HepG2 (cell line): ENCODE measurements around the gene TATDN3. TPM values are rescaled to one million over a fixed set of nuclear protein-coding genes. Genes with fewer than 3 reads are reported as not detected.

Source experiments
- ATAC-seq: fragments of 200-7000 bp; cut with Tn5 transposase; 3 replicates; pipeline ENCODE4 v1.9.1; 2020; ENCODE audit warnings: mild to moderate bottlenecking, moderate library complexity
- BruUV-seq: library from RNA; stranded (reverse); fragments of 400-500 nt; replicated peaks from 2 replicates; lab custom pipeline; 2021; lab: Mats Ljungman, UMichigan
- CTCF ChIA-PET: fragments of 300-600 bp; formaldehyde crosslinking; extraction: SDS; loops from one replicate; lab custom pipeline; 2021; ENCODE audit warnings: low total read pairs, inconsistent platforms, low intra/inter-chr PET ratio; lab: Yijun Ruan, JAX
- POLR2A ChIA-PET: fragments of 350-600 bp; sonication (Branson Sonifier 250); formaldehyde crosslinking; loops from one replicate; lab custom pipeline; 2020; ENCODE audit warnings: antibody characterized with exemption, inconsistent platforms; lab: Yijun Ruan, JAX
- DNase-seq: peaks from one replicate; pipeline ENCODE4 v3.0.0-alpha.2; 2015; ENCODE audit warnings: low spot score
- FAIRE-seq: peaks from 3 replicates; lab custom pipeline; 2011; peaks lifted over from hg19 to GRCh38; lab: Jason Lieb, UNC
- H2AFZ ChIP-seq: one replicate; pipeline ENCODE4 v1.6.1; 2011; ENCODE audit warnings: low read length, inconsistent platforms
- H3K27ac ChIP-seq: fragments of 300-600 bp; 3 replicates; pipeline ENCODE4 v1.8.0; 2011; ENCODE audit warnings: mixed run types, mild to moderate bottlenecking, mixed read lengths, low read length, inconsistent platforms; ENCODE audit not compliant: insufficient read depth; ENCODE audit errors: extremely low read length
- H3K27me3 ChIP-seq, 2 experiments: fragments of 200-600 bp in 1 of 2; 2 replicates in 1 of 2; 3 replicates in 1 of 2; pipeline versions ENCODE4 v1.6.0 to v1.8.0; 2011; ENCODE audit warnings: low read length in 2 of 2, mild to moderate bottlenecking in 2 of 2, moderate library complexity in 2 of 2, inconsistent platforms in 1 of 2; ENCODE audit not compliant: insufficient read depth in 2 of 2, control insufficient read depth in 1 of 2
- H3K36me3 ChIP-seq, 2 experiments: fragments of 200-600 bp in 1 of 2; replicated peaks in 1 of 2; 2 replicates in 1 of 2; 3 replicates in 1 of 2; pipeline versions ENCODE4 v1.5.1 to v1.8.0; 2011; ENCODE audit warnings: low read length in 2 of 2, inconsistent platforms in 1 of 2; ENCODE audit not compliant: insufficient read depth in 2 of 2, control insufficient read depth in 1 of 2
- H3K4me1 ChIP-seq: 2 replicates; pipeline ENCODE4 v1.5.1; 2012; ENCODE audit warnings: low read length, inconsistent platforms; ENCODE audit not compliant: insufficient read depth
- H3K4me2 ChIP-seq: 2 replicates; pipeline ENCODE4 v1.6.0; 2011; ENCODE audit warnings: low read depth, low read length, inconsistent platforms
- H3K4me3 ChIP-seq, 3 experiments: fragments of 200-600 bp in 1 of 3; sonication (generic), shearing (Covaris generic) in 1 of 3; replicated peaks in 1 of 3; 2 replicates each; pipeline ENCODE4 v1.5.1; 2011 to 2016; ENCODE audit warnings: low read length in 3 of 3, inconsistent platforms in 2 of 3, low read depth in 2 of 3, mild to moderate bottlenecking in 2 of 3, control low read depth in 1 of 3, mixed read lengths in 1 of 3; ENCODE audit not compliant: insufficient read depth in 1 of 3
- H3K79me2 ChIP-seq: one replicate; pipeline ENCODE4 v1.6.1; 2011; ENCODE audit warnings: low read length, inconsistent platforms; ENCODE audit not compliant: insufficient read depth
- H3K9ac ChIP-seq: 2 replicates; pipeline ENCODE4 v1.6.0; 2011; ENCODE audit warnings: mild to moderate bottlenecking, low read depth, low read length, inconsistent platforms; ENCODE audit not compliant: insufficient read depth
- H3K9me3 ChIP-seq: 2 replicates; pipeline ENCODE4 v1.5.1; 2012; ENCODE audit warnings: mild to moderate bottlenecking, low read length
- H4K20me1 ChIP-seq: 2 replicates; pipeline ENCODE4 v1.6.0; 2011; ENCODE audit warnings: inconsistent platforms, mild to moderate bottlenecking, low read length, moderate library complexity; ENCODE audit not compliant: insufficient read depth
- LCORL ChIP-seq, 2 experiments: fragments of 450-650 bp in 1 of 2; sonication (generic) in 1 of 2; formaldehyde crosslinking in 1 of 2; IDR thresholded peaks; 2 replicates each; pipeline versions ENCODE4 v1.5.0 to v1.6.1; 2017 to 2020; ENCODE audit warnings: antibody characterized with exemption in 1 of 2, missing genetic modification reagents in 1 of 2
- MTA1 ChIP-seq: sonication (generic); formaldehyde crosslinking; IDR thresholded peaks from 2 replicates; pipeline ENCODE4 v1.4.0; 2020; ENCODE audit warnings: missing genetic modification reagents, mild to moderate bottlenecking, borderline replicate concordance
- NFE2L1 ChIP-seq: sonication (generic); formaldehyde crosslinking; IDR thresholded peaks from 2 replicates; pipeline ENCODE4 v1.4.0; 2020; ENCODE audit warnings: missing genetic modification reagents, mild to moderate bottlenecking, borderline replicate concordance
- RFXAP ChIP-seq: sonication (generic); formaldehyde crosslinking; IDR thresholded peaks from 2 replicates; pipeline ENCODE4 v1.4.0; 2020; ENCODE audit warnings: missing genetic modification reagents, borderline replicate concordance
- TSC22D2 ChIP-seq: sonication (generic); formaldehyde crosslinking; IDR thresholded peaks from 2 replicates; pipeline ENCODE4 v1.5.1; 2020; ENCODE audit warnings: missing genetic modification reagents, mild to moderate bottlenecking, borderline replicate concordance
- U2AF1 ChIP-seq: fragments of 200-400 bp; formaldehyde crosslinking; optimal IDR thresholded peaks from 2 replicates; pipeline ENCODE3; 2017; ENCODE audit warnings: mild to moderate bottlenecking, low read depth, low read length
- USF2 ChIP-seq, 2 experiments: sonication (generic) in 1 of 2; formaldehyde crosslinking in 1 of 2; IDR thresholded peaks; 2 replicates each; pipeline versions ENCODE4 v1.5.1 to v1.6.1; 2011 to 2020; ENCODE audit warnings: borderline replicate concordance in 1 of 2, low read depth in 1 of 2, low read length in 1 of 2, mild to moderate bottlenecking in 1 of 2, missing genetic modification reagents in 1 of 2, moderate library complexity in 1 of 2
- ZKSCAN1 ChIP-seq: fragments of 150-350 bp; IDR thresholded peaks from 2 replicates; pipeline ENCODE4 v1.6.1; 2014; ENCODE audit warnings: low read length
- ZNF580 ChIP-seq: IDR thresholded peaks from 2 replicates; pipeline ENCODE4 v1.6.1; 2016; ENCODE audit warnings: low read depth, borderline replicate concordance
- whole genome bisulfite sequencing: methylation state at CpG from one replicate; pipeline ENCODE4 v1.1.6; 2017; ENCODE audit warnings: low lambda C conversion rate; 5-methylcytosine and 5-hydroxymethylcytosine counted together
- in situ Hi-C: cut with HindIII; loops from 2 replicates; pipeline ENCODE4 v1.10.0; 2017; ENCODE audit warnings: low pct_unique_long_range_greater_than_20kb; ENCODE audit not compliant: extremely low pct_ligation_motif_present
- intact Hi-C: fragments of 100-400 bp; cut with micrococcal nuclease; formaldehyde crosslinking; loops from one replicate; pipeline ENCODE4 v1.10.0; 2022; ENCODE audit not compliant: unreplicated experiment
- polyA plus RNA-seq, 8 experiments: library from polyadenylated mRNA; depleted of rRNA in 3 of 8; stranded (reverse) in 7 of 8; unstranded in 1 of 8; fragments of >200 nt; fragmentation: Illumina TruSeq in 4 of 8; extraction: Trizol in 4 of 8; gene quantifications; 2 replicates each; pipeline versions ENCODE4 v1.2.1 to v1.2.3, GENCODE V29; 2011 to 2016; ENCODE audit warnings: low read depth in 4 of 8, missing spikeins in 1 of 8, mixed read lengths in 1 of 8; ENCODE audit not compliant: insufficient read depth in 1 of 8
- total RNA-seq, 5 experiments: library from RNA; depleted of rRNA; stranded (reverse); fragments of >200 nt; fragmentation: Illumina TruSeq; extraction: Trizol; gene quantifications; 2 replicates each; pipeline ENCODE4 v1.2.3, GENCODE V29; 2016; ENCODE audit warnings: low read depth in 1 of 5

The TATDN3 gene
- total and polyA plus RNA-seq, 2 of the 13 experiments (the other 11 are each of a cell fraction or from before 2014, with no cell fraction given), result 7.3 to 8.6 TPM

GRCh38 chr1:212762234-212762633, 29.5 kb upstream of the TATDN3 start:
- Histone ChIP-seq H3K27ac (no peak overlapping the region), H3K36me3 (peaks cover 7 to 13% of the 10 kb centered on the region in 2 experiments), H3K4me2 (no peak overlapping the region), H3K27me3 (no peaks in the 10 kb centered on the region), H3K9me3 (no peaks in the 10 kb centered on the region), H3K4me1 (0 out of 2 replicates have a peak, but pooled peaks cover 6% of the 10 kb centered on the region), H4K20me1 (peaks cover 6% of the 10 kb centered on the region; the same call in 1 of the 2 replicates), H2AFZ (no peak overlapping the region), H3K4me3 (no peak overlapping the region), H3K9ac (no peak overlapping the region), H3K79me2 (peaks cover 51% of the 10 kb centered on the region)
- ChIA-PET POLR2A (interaction anchor here (0.7 kb wide), 1 partner anchor 66 kb away, joined by 3 read pairs; no protein-coding TSS in a partner anchor), CTCF (interaction anchor here (0.6 kb wide), 1 partner anchor 286 kb away, joined by 3 read pairs; no protein-coding TSS in a partner anchor)
- in situ Hi-C loops (no loop called here), intact Hi-C loops (no loop called here)
- WGBS, result 96% methylated on average over 4 of the region's 4 CpGs
- BruUV-seq, result no TSS peak
- FAIRE-seq (no peak), ATAC-seq (no peak), DNase-seq (no peak)
- no peak for TF ChIP-seq MTA1 (CRISPR knock-in tag)
- TF ChIP-seq ZKSCAN1, result no peak
- TF ChIP-seq NFE2L1 (CRISPR knock-in tag), result no peak
- no peak for TF ChIP-seq ZNF580 (CRISPR knock-in tag)
- no peak for TF ChIP-seq TSC22D2
- TF ChIP-seq USF2 (IDR thresholded peaks at IDR 0.05; ENCODE audit: low read depth, low read length), result no peak
- no peak for TF ChIP-seq USF2 (CRISPR knock-in tag; IDR thresholded peaks at IDR 0.05; ENCODE audit: borderline replicate concordance)
- no peak for TF ChIP-seq LCORL (IDR thresholded peaks at IDR 0.05)
- no peak for TF ChIP-seq LCORL (CRISPR knock-in tag; IDR thresholded peaks at IDR 0.05)
- no peak for TF ChIP-seq RFXAP (CRISPR knock-in tag)
- no peak for TF ChIP-seq U2AF1
